AG04449 (cell line): ENCODE data around the gene DTX1.

Source experiments
- CTCF ChIA-PET: fragments of 350-600 bp; formaldehyde crosslinking; extraction: SDS; loops from one replicate; lab custom pipeline; 2021; ENCODE audit warnings: antibody characterized with exemption; lab: Yijun Ruan, JAX
- POLR2A ChIA-PET: fragments of 400-600, 350-600 bp; formaldehyde crosslinking; extraction: SDS; loops from one replicate; lab custom pipeline; 2020; ENCODE audit warnings: antibody characterized with exemption, inconsistent platforms; lab: Yijun Ruan, JAX
- DNase-seq: peaks from one replicate; pipeline ENCODE4 v3.0.0-alpha.2; 2010; ENCODE audit warnings: low read depth, low spot score
- H3K4me3 ChIP-seq: 2 replicates; pipeline ENCODE4 v1.5.1; 2011; ENCODE audit warnings: low read depth, mild to moderate bottlenecking, control low read depth, low read length
- CTCF ChIP-seq: IDR thresholded peaks from one replicate; pipeline ENCODE4 v1.5.1; 2011; ENCODE audit warnings: mild to moderate bottlenecking, moderate library complexity, low read length, control low read depth, inconsistent platforms; ENCODE audit not compliant: insufficient read depth; ENCODE audit errors: missing control alignments

DTX1 gene

GRCh38 chr12:113081873-113082272, 25.3 kb downstream of the DTX1 start:
- no peak overlapping the region for H3K4me3 ChIP-seq
- POLR2A ChIA-PET: no interaction called here
- CTCF ChIA-PET: no interaction called here
- TF ChIP-seq CTCF: no peak
- no peak for DNase-seq

GRCh38 chr12:113082486-113083148, 26.1 kb downstream of the DTX1 start:
- POLR2A ChIA-PET: no interaction called here
- H3K4me3 ChIP-seq: no peak overlapping the region
- CTCF ChIA-PET: interaction anchor here (1.5 kb wide), 1 partner anchor 90 kb away, joined by 3 read pairs; no protein-coding TSS in a partner anchor
- TF ChIP-seq CTCF: no peak
- DNase-seq: no peak

GRCh38 chr12:113083863-113084435, 27.4 kb downstream of the DTX1 start:
- ChIA-PET CTCF (interaction anchor here (1.5 kb wide), 1 partner anchor 91 kb away, joined by 3 read pairs; no protein-coding TSS in a partner anchor), POLR2A (no interaction called here)

GRCh38 chr12:113086249-113087164, 30.0 kb downstream of the DTX1 start:
- ChIA-PET POLR2A (no interaction called here), CTCF (no interaction called here)
- no peak for DNase-seq
- no peak overlapping the region for H3K4me3 ChIP-seq
- no peak for TF ChIP-seq CTCF

More at GRCh38 chr12:113083863-113084435, 27.4 kb downstream of the DTX1 start:
- TF ChIP-seq CTCF: no peak
- no peak for DNase-seq
- no peak overlapping the region for H3K4me3 ChIP-seq

- POLR2A ChIA-PET: no interaction called here
- no peak overlapping the region for H3K4me3 ChIP-seq
- TF ChIP-seq CTCF: no peak
- CTCF ChIA-PET: no interaction called here
- no peak for DNase-seq
These were observed 30.7 kb downstream of the DTX1 start for GRCh38 chr12:113087193-113087592.

GRCh38 chr12:113088037-113088436, 31.5 kb downstream of the DTX1 start:
- ChIA-PET POLR2A (no interaction called here), CTCF (interaction anchor here (1.0 to 1.6 kb wide), 2 partner anchors 10 to 41 kb away, joined by 3 read pairs; no protein-coding TSS in a partner anchor)
- no peak for DNase-seq

More at GRCh38 chr12:113088037-113088436, 31.5 kb downstream of the DTX1 start:
- H3K4me3 ChIP-seq: no peak overlapping the region
- no peak for TF ChIP-seq CTCF
